ENCODE data around the gene ASB16. TPM values are rescaled to one million over a fixed set of nuclear protein-coding genes. Genes with fewer than 3 reads are reported as not detected.
A peak's percentile ranks its signal among the peaks of the same experiment; 100 is the strongest.

ASB16 gene
- total and polyA plus RNA-seq, 11 donors: 1.5 to 71.1 (median 12.8) TPM

DNA sequence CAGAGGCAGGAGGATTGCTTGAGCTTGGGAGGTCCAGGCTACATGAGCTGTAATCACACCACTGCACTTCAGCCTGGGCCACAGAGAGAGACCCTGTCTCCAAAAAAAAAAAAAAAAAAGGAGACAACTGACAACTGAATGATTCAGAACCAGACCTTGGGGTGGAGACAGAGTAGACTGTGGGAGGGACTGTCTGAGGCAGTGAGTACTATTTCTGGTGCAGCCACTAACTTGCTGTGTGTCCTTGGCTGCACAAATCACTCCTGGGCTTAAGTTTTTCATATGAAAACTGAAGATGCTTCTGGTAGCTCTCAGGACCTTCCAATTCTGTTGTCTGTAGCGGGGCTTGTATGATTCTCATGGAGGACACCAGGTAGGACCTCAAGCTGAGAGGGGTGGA lies 5.8 kb downstream of the ASB16 start:
- 86 to 99% (median 93%) methylated on average over 1 of the region's 1 CpG for WGBS, 4 donors
- intact Hi-C loops (cut with DNase I): no loop called here
- no peak for DNase-seq
- Histone ChIP-seq H3K27ac (no peak overlapping the region), H3K9me3 (no peaks in the 10 kb centered on the region), H3K36me3 (peaks cover 0 to 54% (median 36%) of the 10 kb centered on the region in 9 donors), H3K4me3 (no peak overlapping the region), H3K27me3 (no peaks in the 10 kb centered on the region), H3K4me1 (peaks cover 0 to 11% (median 0%) of the 10 kb centered on the region in 12 donors)
- peak in 1 of 4 donors; percentile 11 for ATAC-seq
- TF ChIP-seq POLR2A (IDR thresholded peaks at IDR 0.05): no peak
- TF ChIP-seq, protein P1, sequence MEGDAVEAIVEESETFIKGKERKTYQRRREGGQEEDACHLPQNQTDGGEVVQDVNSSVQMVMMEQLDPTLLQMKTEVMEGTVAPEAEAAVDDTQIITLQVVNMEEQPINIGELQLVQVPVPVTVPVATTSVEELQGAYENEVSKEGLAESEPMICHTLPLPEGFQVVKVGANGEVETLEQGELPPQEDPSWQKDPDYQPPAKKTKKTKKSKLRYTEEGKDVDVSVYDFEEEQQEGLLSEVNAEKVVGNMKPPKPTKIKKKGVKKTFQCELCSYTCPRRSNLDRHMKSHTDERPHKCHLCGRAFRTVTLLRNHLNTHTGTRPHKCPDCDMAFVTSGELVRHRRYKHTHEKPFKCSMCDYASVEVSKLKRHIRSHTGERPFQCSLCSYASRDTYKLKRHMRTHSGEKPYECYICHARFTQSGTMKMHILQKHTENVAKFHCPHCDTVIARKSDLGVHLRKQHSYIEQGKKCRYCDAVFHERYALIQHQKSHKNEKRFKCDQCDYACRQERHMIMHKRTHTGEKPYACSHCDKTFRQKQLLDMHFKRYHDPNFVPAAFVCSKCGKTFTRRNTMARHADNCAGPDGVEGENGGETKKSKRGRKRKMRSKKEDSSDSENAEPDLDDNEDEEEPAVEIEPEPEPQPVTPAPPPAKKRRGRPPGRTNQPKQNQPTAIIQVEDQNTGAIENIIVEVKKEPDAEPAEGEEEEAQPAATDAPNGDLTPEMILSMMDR (IDR thresholded peaks at IDR 0.05): no peak

DNA sequence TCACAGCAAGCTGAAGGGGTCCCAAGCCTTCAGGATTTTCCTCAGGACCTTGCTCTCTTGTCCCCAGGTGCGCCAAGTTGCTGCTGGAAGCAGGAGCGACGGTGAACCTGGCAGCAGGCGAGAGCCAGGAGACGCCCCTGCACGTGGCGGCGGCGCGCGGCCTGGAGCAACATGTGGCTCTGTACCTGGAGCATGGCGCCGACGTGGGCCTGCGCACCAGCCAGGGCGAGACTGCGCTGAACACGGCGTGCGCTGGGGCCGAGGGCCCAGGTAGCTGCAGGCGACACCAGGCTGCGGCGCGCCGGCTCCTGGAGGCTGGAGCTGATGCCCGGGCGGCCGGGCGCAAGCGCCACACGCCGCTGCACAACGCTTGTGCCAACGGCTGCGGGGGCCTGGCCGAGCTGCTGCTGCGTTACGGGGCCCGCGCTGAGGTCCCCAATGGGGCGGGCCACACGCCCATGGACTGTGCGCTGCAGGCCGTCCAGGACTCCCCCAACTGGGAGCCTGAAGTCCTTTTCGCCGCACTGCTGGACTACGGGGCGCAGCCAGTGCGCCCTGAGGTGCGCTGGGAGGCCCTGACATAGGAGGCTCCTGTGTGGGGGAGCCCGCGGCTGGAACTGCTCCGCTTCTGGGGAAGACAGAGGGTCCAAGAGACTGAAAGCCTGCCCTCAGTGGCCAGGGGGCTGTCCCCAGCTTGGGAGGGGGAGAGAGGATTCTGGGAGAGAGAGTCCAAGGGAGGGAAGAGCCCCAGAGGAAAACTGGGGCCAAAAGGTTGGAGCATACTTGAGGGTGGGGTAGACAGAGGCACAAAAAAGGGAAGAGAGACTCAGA lies 6.4 kb downstream of the ASB16 start:
- no peaks in the 10 kb centered on the region for H3K27me3 ChIP-seq
- ATAC-seq: peak in 2 of 4 donors; percentile 21 to 44
- 89 to 94% (median 91%) methylated on average over 14 to 54 of the region's 54 CpGs for WGBS, 4 donors
- no peaks in the 10 kb centered on the region for H3K9me3 ChIP-seq
- H3K36me3 ChIP-seq: peaks cover 0 to 59% (median 41%) of the 10 kb centered on the region in 9 donors
- TF ChIP-seq POLR2A (IDR thresholded peaks at IDR 0.05): no peak
- TF ChIP-seq, protein P1 (IDR thresholded peaks at IDR 0.05): no peak
- no peak overlapping the region for H3K4me3 ChIP-seq
- intact Hi-C loops (cut with DNase I): no loop called here
- DNase-seq: peak in 1 of 5 donors; percentile 47
- H3K27ac ChIP-seq: no peak overlapping the region
- peaks cover 0 to 5% (median 0%) of the 10 kb centered on the region in 12 donors for H3K4me1 ChIP-seq

- DNase-seq: no peak
- no peak overlapping the region for H3K4me3 ChIP-seq
- no peaks in the 10 kb centered on the region for H3K27me3 ChIP-seq
- no peak for TF ChIP-seq POLR2A (IDR thresholded peaks at IDR 0.05)
- TF ChIP-seq, protein P1 (IDR thresholded peaks at IDR 0.05): no peak
- peak in 2 of 4 donors; percentile 8 to 30 for ATAC-seq
- H3K27ac ChIP-seq: no peak overlapping the region
- intact Hi-C loops (cut with DNase I): no loop called here
- H3K9me3 ChIP-seq: no peaks in the 10 kb centered on the region
- 91 to 100% (median 93%) methylated on average over 4 of the region's 4 CpGs for WGBS, 4 donors
- peaks cover 0 to 61% (median 45%) of the 10 kb centered on the region in 9 donors for H3K36me3 ChIP-seq
- H3K4me1 ChIP-seq: no peaks in the 10 kb centered on the region
Measured at GRCh38 chr17:44177640-44178039, 7.1 kb downstream of the ASB16 start.

DNA sequence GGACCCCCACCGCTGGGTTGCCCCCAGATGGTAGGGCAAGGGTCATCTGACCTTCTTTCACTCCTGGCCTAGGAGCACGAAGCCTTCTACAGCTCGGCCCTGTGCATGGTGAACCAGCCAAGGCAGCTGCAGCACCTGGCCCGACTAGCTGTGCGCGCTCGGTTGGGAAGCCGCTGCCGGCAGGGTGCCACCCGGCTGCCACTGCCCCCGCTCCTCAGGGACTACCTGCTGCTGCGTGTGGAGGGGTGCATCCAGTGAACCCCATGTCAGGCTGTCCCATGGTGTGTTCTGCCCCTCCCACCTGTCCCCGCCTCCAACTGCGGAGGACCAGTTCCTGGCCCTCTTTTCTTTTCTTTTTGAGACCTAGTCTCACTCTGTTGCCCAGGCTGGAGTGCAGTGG lies 7.6 kb downstream of the ASB16 start:
- Histone ChIP-seq H3K4me3 (no peak overlapping the region), H3K9me3 (no peaks in the 10 kb centered on the region), H3K4me1 (peaks cover 0 to 4% (median 0%) of the 10 kb centered on the region in 12 donors), H3K27me3 (no peaks in the 10 kb centered on the region), H3K27ac (no peak overlapping the region), H3K36me3 (peaks cover 0 to 63% (median 47%) of the 10 kb centered on the region in 9 donors)
- intact Hi-C loops (cut with DNase I): no loop called here
- ATAC-seq: peak in 1 of 4 donors; percentile 25
- WGBS, 4 donors: 88 to 94% (median 92%) methylated on average over 8 to 14 of the region's 14 CpGs
- TF ChIP-seq, protein P1 (IDR thresholded peaks at IDR 0.05): no peak
- TF ChIP-seq POLR2A (IDR thresholded peaks at IDR 0.05): no peak
- DNase-seq: peak in 1 of 5 donors; percentile 29
